ENCODE measurements around the gene DDX3X. TPM values are rescaled to one million over a fixed set of nuclear protein-coding genes. Genes with fewer than 3 reads are reported as not detected.

DDX3X gene
- total RNA-seq, 2 donors from 2014 or later: 218 to 274 TPM

- no peak overlapping the region for H3K9ac ChIP-seq (ENCODE audit: extremely low read depth, low read length, poor library complexity, severe bottlenecking)
- WGBS, 2 experiments (ENCODE audit: insufficient coverage in 1 of 2, insufficient read length in 1 of 2): 91% methylated on average over 7 of the region's 9 CpGs; no CpG with 5 or more reads in 1 of the 2 experiments
- no peaks in the 10 kb centered on the region for H3K4me1 ChIP-seq (ENCODE audit: control insufficient read depth, insufficient read depth, low read length)
- peaks cover 7% of the 10 kb centered on the region for H3K27me3 Mint-ChIP-seq (ENCODE audit: insufficient read depth)
- H3K9me3 ChIP-seq (ENCODE audit: control insufficient read depth, low read length): no peaks in the 10 kb centered on the region
- no peak overlapping the region for H3K27ac Mint-ChIP-seq
- DNase-seq: no peak
- H3K9me3 Mint-ChIP-seq: peaks cover 48% of the 10 kb centered on the region
- no peaks in the 10 kb centered on the region for H3K36me3 Mint-ChIP-seq (ENCODE audit: low read depth)
- no peaks in the 10 kb centered on the region for H3K36me3 ChIP-seq (ENCODE audit: control insufficient read depth, insufficient read depth, low read length)
- no peak overlapping the region for H3K27ac ChIP-seq (ENCODE audit: low read depth, low read length)
- H3K4me3 ChIP-seq (ENCODE audit: low read length): no peak overlapping the region
- H3K27me3 ChIP-seq (ENCODE audit: control insufficient read depth, insufficient read depth, low read length, poor library complexity, severe bottlenecking): no peaks in the 10 kb centered on the region
- peak; percentile 47 for TF ChIP-seq CTCF (conservative IDR thresholded peaks at IDR 0.05)
- H3K4me3 Mint-ChIP-seq: no peak overlapping the region
- no peaks in the 10 kb centered on the region for H3K4me1 Mint-ChIP-seq
These were observed 78.5 kb downstream of the DDX3X start for GRCh38 chrX:41412261-41413081.

Other genes with a start within 250 kb of the DDX3X start
- 100 to 1,000 TPM in 1 of 2 donors, 10 to 100 TPM in 1; 88.1 to 128 TPM for gene USP9X, start 248.7 kb upstream of the DDX3X start, total RNA-seq
- not detected for gene NYX, start 113.2 kb downstream of the DDX3X start, total RNA-seq